GM19023 (cell line): ENCODE measurements around the gene AMACR.

Experiments used
- ATAC-seq: cut with Tn5 transposase; IDR thresholded peaks from one replicate; pipeline ENCODE4 v1.9.1; 2021; ENCODE audit warnings: mild to moderate bottlenecking, moderate library complexity; ENCODE audit not compliant: unreplicated experiment

AMACR gene

GRCh38 chr5:34009610-34010009 lies 1.8 kb upstream of the AMACR start:
- ATAC-seq: no peak

- no peak for ATAC-seq
Measured at GRCh38 chr5:34008802-34009201, 952 bp upstream of the AMACR start.

- ATAC-seq: no peak
Measured at GRCh38 chr5:34007201-34007620, 639 bp downstream of the AMACR start.

GRCh38 chr5:34005681-34006080 lies 2.2 kb downstream of the AMACR start:
- no peak for ATAC-seq

- ATAC-seq: no peak
Measured at GRCh38 chr5:34005211-34005610, 2.6 kb downstream of the AMACR start.

- ATAC-seq: no peak
Measured at GRCh38 chr5:34003941-34004340, 3.9 kb downstream of the AMACR start.

- ATAC-seq: no peak
Measured at GRCh38 chr5:34002629-34003328, 5.1 kb downstream of the AMACR start.

GRCh38 chr5:34001241-34001841 lies 6.5 kb downstream of the AMACR start:
- no peak for ATAC-seq

GRCh38 chr5:33999978-34000377 lies 7.9 kb downstream of the AMACR start:
- ATAC-seq: no peak

- peak; percentile 74 for ATAC-seq
Measured at GRCh38 chr5:33997331-33997983, 10.4 kb downstream of the AMACR start.

GRCh38 chr5:33995865-33996264 lies 12.0 kb downstream of the AMACR start:
- ATAC-seq: no peak

- no peak for ATAC-seq
Measured at GRCh38 chr5:33994845-33995244, 13.0 kb downstream of the AMACR start.

GRCh38 chr5:33992864-33993263 lies 15.0 kb downstream of the AMACR start:
- ATAC-seq: no peak

- no peak for ATAC-seq
Measured at GRCh38 chr5:33985447-33985846, 22.4 kb downstream of the AMACR start.

GRCh38 chr5:33984671-33985124 lies 23.2 kb downstream of the AMACR start, which contains the start of gene SLC45A2:
Gene SLC45A2, minus strand, starts transcription at chr5:33984693. Its CDS starts 110 bp downstream, at chr5:33984583.
- ATAC-seq: no peak

- no peak for ATAC-seq
Measured at GRCh38 chr5:33984178-33984577, 23.7 kb downstream of the AMACR start.

- ATAC-seq: no peak
Measured at GRCh38 chr5:33981408-33982162, 26.3 kb downstream of the AMACR start.

GRCh38 chr5:33980030-33980429 lies 27.8 kb downstream of the AMACR start:
- no peak for ATAC-seq

- ATAC-seq: no peak
Measured at GRCh38 chr5:33978306-33978705, 29.5 kb downstream of the AMACR start.

GRCh38 chr5:33976307-33976706 lies 31.5 kb downstream of the AMACR start:
- ATAC-seq: no peak

- no peak for ATAC-seq
Measured at GRCh38 chr5:33975852-33976251, 32.0 kb downstream of the AMACR start.
